SK-N-SH (cell line): Measurements from ENCODE around the gene SPAG6.

Experiments used
- CTCF ChIP-seq: fragments of 200-600 bp; sonication (generic); IDR thresholded peaks from 2 replicates; pipeline ENCODE4 v1.6.1; 2017; ENCODE audit warnings: antibody characterized with exemption, mild to moderate bottlenecking, moderate library complexity
- EP300 ChIP-seq, 2 experiments: IDR thresholded peaks; 2 replicates each; pipeline versions ENCODE4 v1.4.0 to v1.6.1; 2012; ENCODE audit warnings: borderline replicate concordance in 1 of 2, low read depth in 1 of 2, low read length in 1 of 2
- FOSL2 ChIP-seq: IDR thresholded peaks from 2 replicates; pipeline ENCODE4 v1.4.0; 2012; ENCODE audit warnings: low read depth, mild to moderate bottlenecking, moderate library complexity, borderline replicate concordance
- MAX ChIP-seq: IDR thresholded peaks from 2 replicates; pipeline ENCODE4 v1.4.0; 2012; ENCODE audit warnings: low read depth
- RAD21 ChIP-seq: IDR thresholded peaks from 2 replicates; pipeline ENCODE4 v1.6.1; 2012; ENCODE audit warnings: mild to moderate bottlenecking, low read length
- REST ChIP-seq: IDR thresholded peaks from 2 replicates; pipeline ENCODE4 v1.6.1; 2012; ENCODE audit warnings: mild to moderate bottlenecking, low read depth, low read length, moderate library complexity
- RFX5 ChIP-seq: IDR thresholded peaks from 2 replicates; pipeline ENCODE4 v1.6.1; 2012; ENCODE audit warnings: mild to moderate bottlenecking, improper control_type of control experiment, low read length
- SMC3 ChIP-seq: IDR thresholded peaks from 2 replicates; pipeline ENCODE4 v1.6.1; 2012; ENCODE audit warnings: low read depth, low read length, improper control_type of control experiment
- YY1 ChIP-seq: IDR thresholded peaks from 2 replicates; pipeline ENCODE4 v1.4.0; 2012; ENCODE audit warnings: low read depth, mild to moderate bottlenecking

GRCh38 chr10:22453320-22453719 lies 108.0 kb downstream of the SPAG6 start:
- no peak for TF ChIP-seq CTCF
- no peak for TF ChIP-seq REST
- no peak for TF ChIP-seq FOSL2
- no peak for TF ChIP-seq YY1
- no peak for TF ChIP-seq SMC3
- no peak for TF ChIP-seq RFX5
- TF ChIP-seq EP300 (IDR thresholded peaks at IDR 0.05; ENCODE audit: borderline replicate concordance in 1 of 2, low read depth in 1 of 2, low read length in 1 of 2), result no peak
- TF ChIP-seq MAX, result no peak
- no peak for TF ChIP-seq RAD21
